ENCODE data around the gene PDK3. TPM values are rescaled to one million over a fixed set of nuclear protein-coding genes. Genes with fewer than 3 reads are reported as not detected.

PDK3 gene
- polyA plus RNA-seq, 1 of the 3 experiments (the other 2 are of a cell fraction): 2.5 TPM

DNA sequence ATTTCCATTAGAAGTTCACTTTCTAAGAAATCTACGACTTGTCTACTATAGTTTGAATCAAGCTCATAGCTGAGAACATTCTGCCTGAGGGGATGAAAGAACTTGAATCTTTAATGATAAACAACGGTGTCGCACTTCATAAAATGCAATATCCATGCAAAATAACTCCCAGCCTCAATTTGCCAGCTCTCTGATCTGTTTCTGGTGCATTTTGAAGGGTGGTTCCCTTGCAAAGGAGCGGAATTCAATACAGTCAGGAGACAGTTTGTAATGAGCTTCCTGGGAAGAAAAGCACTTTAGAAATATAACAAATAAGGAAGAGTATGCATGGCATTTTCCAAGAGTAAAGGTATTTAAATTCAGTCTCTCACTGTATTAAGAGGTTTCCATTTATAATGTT is 102.1 kb downstream of the PDK3 start:
- 33% methylated on average over 4 of the region's 4 CpGs for WGBS (ENCODE audit: low lambda C conversion rate)
- no peak for DNase-seq
- Histone ChIP-seq H3K4me3 (ENCODE audit: low read depth in 2 of 2, low read length in 1 of 2) (no peak overlapping the region), H3K9ac (no peak overlapping the region), H3K36me3 (replicated peaks in 1 of 2; ENCODE audit: control insufficient read depth in 1 of 2, insufficient read depth in 2 of 2, low read length in 1 of 2) (no peaks in the 10 kb centered on the region), H3K9me3 (no peaks in the 10 kb centered on the region), H3K9me2 (no peaks in the 10 kb centered on the region), H3K27me3 (ENCODE audit: insufficient read depth) (no peaks in the 10 kb centered on the region; the same call in 1 of the 2 replicates), H4K20me1 (ENCODE audit: insufficient read depth) (no peaks in the 10 kb centered on the region), H3F3A (replicated peaks; ENCODE audit: insufficient read depth) (no peaks in the 10 kb centered on the region), H2AFZ (ENCODE audit: low read depth) (no peak overlapping the region), H3K4me1 (ENCODE audit: control insufficient read depth in 1 of 2, insufficient read depth in 2 of 2, low read depth in 1 of 2, low read length in 1 of 2) (no peaks in the 10 kb centered on the region), H3K27ac (ENCODE audit: low read depth in 2 of 2, low read length in 1 of 2) (no peak overlapping the region), H3K4me2 (no peak overlapping the region), H3K79me2 (ENCODE audit: insufficient read depth) (no peaks in the 10 kb centered on the region)
- ChIA-PET POLR2A (no interaction called here), CTCF (no interaction called here)
- TF ChIP-seq, protein P1, sequence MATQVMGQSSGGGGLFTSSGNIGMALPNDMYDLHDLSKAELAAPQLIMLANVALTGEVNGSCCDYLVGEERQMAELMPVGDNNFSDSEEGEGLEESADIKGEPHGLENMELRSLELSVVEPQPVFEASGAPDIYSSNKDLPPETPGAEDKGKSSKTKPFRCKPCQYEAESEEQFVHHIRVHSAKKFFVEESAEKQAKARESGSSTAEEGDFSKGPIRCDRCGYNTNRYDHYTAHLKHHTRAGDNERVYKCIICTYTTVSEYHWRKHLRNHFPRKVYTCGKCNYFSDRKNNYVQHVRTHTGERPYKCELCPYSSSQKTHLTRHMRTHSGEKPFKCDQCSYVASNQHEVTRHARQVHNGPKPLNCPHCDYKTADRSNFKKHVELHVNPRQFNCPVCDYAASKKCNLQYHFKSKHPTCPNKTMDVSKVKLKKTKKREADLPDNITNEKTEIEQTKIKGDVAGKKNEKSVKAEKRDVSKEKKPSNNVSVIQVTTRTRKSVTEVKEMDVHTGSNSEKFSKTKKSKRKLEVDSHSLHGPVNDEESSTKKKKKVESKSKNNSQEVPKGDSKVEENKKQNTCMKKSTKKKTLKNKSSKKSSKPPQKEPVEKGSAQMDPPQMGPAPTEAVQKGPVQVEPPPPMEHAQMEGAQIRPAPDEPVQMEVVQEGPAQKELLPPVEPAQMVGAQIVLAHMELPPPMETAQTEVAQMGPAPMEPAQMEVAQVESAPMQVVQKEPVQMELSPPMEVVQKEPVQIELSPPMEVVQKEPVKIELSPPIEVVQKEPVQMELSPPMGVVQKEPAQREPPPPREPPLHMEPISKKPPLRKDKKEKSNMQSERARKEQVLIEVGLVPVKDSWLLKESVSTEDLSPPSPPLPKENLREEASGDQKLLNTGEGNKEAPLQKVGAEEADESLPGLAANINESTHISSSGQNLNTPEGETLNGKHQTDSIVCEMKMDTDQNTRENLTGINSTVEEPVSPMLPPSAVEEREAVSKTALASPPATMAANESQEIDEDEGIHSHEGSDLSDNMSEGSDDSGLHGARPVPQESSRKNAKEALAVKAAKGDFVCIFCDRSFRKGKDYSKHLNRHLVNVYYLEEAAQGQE (IDR thresholded peaks at IDR 0.05; ENCODE audit: low read depth, low read length): no peak
- TF ChIP-seq YY1 (IDR thresholded peaks at IDR 0.05; ENCODE audit: low read depth): no peak
- TF ChIP-seq, protein P2, sequence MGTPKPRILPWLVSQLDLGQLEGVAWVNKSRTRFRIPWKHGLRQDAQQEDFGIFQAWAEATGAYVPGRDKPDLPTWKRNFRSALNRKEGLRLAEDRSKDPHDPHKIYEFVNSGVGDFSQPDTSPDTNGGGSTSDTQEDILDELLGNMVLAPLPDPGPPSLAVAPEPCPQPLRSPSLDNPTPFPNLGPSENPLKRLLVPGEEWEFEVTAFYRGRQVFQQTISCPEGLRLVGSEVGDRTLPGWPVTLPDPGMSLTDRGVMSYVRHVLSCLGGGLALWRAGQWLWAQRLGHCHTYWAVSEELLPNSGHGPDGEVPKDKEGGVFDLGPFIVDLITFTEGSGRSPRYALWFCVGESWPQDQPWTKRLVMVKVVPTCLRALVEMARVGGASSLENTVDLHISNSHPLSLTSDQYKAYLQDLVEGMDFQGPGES (IDR thresholded peaks at IDR 0.05; ENCODE audit: low read depth, low read length): no peak
- no peak for TF ChIP-seq FOXJ3 (CRISPR knock-in tag; IDR thresholded peaks at IDR 0.05)
- no peak for TF ChIP-seq FOSL2 (IDR thresholded peaks at IDR 0.05; ENCODE audit: borderline replicate concordance, low read depth)
- TF ChIP-seq NRF1 (IDR thresholded peaks at IDR 0.05; ENCODE audit: low read depth, low read length): no peak
- TF ChIP-seq TAF1 (IDR thresholded peaks at IDR 0.05; ENCODE audit: borderline replicate concordance, low read depth, low read length): no peak
- no peak for TF ChIP-seq ELF1 (IDR thresholded peaks at IDR 0.05)
- TF ChIP-seq, protein P3, sequence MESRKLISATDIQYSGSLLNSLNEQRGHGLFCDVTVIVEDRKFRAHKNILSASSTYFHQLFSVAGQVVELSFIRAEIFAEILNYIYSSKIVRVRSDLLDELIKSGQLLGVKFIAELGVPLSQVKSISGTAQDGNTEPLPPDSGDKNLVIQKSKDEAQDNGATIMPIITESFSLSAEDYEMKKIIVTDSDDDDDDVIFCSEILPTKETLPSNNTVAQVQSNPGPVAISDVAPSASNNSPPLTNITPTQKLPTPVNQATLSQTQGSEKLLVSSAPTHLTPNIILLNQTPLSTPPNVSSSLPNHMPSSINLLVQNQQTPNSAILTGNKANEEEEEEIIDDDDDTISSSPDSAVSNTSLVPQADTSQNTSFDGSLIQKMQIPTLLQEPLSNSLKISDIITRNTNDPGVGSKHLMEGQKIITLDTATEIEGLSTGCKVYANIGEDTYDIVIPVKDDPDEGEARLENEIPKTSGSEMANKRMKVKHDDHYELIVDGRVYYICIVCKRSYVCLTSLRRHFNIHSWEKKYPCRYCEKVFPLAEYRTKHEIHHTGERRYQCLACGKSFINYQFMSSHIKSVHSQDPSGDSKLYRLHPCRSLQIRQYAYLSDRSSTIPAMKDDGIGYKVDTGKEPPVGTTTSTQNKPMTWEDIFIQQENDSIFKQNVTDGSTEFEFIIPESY (IDR thresholded peaks at IDR 0.05; ENCODE audit: borderline replicate concordance, low read depth): no peak
- no peak for TF ChIP-seq MXI1 (IDR thresholded peaks at IDR 0.05; ENCODE audit: low read depth, low read length)
- TF ChIP-seq TEAD4 (IDR thresholded peaks at IDR 0.05; ENCODE audit: borderline replicate concordance, insufficient read depth): no peak
- TF ChIP-seq, protein P4, sequence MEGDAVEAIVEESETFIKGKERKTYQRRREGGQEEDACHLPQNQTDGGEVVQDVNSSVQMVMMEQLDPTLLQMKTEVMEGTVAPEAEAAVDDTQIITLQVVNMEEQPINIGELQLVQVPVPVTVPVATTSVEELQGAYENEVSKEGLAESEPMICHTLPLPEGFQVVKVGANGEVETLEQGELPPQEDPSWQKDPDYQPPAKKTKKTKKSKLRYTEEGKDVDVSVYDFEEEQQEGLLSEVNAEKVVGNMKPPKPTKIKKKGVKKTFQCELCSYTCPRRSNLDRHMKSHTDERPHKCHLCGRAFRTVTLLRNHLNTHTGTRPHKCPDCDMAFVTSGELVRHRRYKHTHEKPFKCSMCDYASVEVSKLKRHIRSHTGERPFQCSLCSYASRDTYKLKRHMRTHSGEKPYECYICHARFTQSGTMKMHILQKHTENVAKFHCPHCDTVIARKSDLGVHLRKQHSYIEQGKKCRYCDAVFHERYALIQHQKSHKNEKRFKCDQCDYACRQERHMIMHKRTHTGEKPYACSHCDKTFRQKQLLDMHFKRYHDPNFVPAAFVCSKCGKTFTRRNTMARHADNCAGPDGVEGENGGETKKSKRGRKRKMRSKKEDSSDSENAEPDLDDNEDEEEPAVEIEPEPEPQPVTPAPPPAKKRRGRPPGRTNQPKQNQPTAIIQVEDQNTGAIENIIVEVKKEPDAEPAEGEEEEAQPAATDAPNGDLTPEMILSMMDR (IDR thresholded peaks at IDR 0.05): no peak
- TF ChIP-seq, protein P5, sequence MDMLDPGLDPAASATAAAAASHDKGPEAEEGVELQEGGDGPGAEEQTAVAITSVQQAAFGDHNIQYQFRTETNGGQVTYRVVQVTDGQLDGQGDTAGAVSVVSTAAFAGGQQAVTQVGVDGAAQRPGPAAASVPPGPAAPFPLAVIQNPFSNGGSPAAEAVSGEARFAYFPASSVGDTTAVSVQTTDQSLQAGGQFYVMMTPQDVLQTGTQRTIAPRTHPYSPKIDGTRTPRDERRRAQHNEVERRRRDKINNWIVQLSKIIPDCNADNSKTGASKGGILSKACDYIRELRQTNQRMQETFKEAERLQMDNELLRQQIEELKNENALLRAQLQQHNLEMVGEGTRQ (IDR thresholded peaks at IDR 0.05; ENCODE audit: borderline replicate concordance, low read depth, low read length): no peak
- TF ChIP-seq, protein P6, sequence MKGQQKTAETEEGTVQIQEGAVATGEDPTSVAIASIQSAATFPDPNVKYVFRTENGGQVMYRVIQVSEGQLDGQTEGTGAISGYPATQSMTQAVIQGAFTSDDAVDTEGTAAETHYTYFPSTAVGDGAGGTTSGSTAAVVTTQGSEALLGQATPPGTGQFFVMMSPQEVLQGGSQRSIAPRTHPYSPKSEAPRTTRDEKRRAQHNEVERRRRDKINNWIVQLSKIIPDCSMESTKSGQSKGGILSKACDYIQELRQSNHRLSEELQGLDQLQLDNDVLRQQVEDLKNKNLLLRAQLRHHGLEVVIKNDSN (IDR thresholded peaks at IDR 0.05; ENCODE audit: borderline replicate concordance, low read depth): no peak
- TF ChIP-seq, protein P7, sequence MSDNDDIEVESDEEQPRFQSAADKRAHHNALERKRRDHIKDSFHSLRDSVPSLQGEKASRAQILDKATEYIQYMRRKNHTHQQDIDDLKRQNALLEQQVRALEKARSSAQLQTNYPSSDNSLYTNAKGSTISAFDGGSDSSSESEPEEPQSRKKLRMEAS (IDR thresholded peaks at IDR 0.05; ENCODE audit: low read depth): no peak
- TF ChIP-seq JUND (IDR thresholded peaks at IDR 0.05): no peak

Measured in SK-N-SH (cell line).